Amygdala (tissue), 56 donors: Measurements from ENCODE around the gene ETFRF1.

ENCODE experiments used
- DNase-seq, 56 donors: peaks; one replicate each; lab custom pipeline; 2025; lab: John Stamatoyannopoulos, UW

Gene ETFRF1, protein sequence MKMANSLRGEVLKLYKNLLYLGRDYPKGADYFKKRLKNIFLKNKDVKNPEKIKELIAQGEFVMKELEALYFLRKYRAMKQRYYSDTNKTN

DNA sequence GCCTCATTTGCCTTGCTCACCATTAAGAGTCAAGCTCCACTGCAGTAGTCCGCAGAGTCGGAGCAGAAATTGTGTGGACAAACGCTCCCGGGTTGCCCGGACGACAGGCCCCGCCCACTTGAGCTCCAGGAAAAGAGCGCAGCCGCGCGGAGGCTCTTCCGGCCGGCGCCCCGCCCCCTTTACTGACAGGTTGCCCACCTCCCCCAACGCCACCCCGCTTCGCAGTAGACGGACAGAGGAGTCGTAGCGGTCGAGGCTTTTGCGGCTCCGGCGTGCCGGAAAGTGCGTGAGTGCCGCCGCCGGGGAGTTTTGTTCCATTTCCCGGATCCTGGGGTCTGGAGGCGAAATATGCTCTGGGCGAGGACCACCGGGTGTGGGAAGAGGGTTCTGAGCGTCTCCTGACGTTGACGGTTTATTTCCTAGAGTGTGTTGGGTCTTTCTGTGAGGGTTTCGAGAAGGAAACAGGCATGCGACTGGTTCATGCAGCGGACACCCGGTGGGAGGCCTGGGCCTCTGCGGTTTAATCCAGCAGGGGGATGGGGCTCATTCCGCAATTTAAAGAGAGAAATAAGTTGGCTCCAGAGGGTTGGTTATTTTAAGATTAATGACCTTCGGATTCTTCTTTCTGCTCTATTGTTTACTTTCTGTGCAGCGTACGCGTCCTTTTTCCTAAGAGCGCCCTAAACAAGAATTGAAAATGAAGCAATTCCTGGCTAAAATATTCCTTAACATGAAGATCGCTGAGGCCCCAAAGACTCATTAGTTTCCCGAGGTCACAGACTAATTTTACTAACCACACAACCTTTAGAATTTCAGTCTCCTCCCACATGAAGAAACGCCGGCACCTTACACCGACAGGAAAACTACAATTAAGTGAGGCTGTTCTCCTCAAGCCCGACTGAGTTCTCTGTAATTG, at the start of gene ETFRF1, which contains the start of gene DNAI7:
Gene ETFRF1, plus strand, starts transcription at position 182 of the 916 bp plus-strand sequence. CDS start 8,720 bp downstream, outside the sequence.
Gene DNAI7, minus strand, starts transcription at position 105 of the 916 bp plus-strand sequence. Its CDS starts 82 bp downstream, at position 23.
- DNase-seq, result peak; percentile 16 to 96 (median 86)

DNA sequence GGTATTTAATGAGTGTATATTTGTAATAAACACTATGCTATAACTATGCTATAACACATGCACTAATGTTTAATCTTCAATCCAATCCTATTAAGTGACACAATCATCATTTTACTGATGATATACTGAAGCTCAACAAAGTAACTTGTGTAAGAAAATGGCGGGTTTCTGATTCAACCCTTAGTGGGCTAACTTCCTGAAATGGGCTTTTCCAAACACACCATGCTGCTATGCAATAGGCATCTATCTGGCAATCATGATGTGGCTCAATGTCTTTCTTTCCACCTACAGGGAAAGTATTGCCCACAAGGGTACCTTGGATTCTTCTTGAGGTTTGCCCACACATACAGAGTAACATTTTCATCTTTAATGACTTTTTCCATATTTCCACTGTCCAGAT, 48.4 kb upstream of the ETFRF1 start:
- no peak for DNase-seq

DNA sequence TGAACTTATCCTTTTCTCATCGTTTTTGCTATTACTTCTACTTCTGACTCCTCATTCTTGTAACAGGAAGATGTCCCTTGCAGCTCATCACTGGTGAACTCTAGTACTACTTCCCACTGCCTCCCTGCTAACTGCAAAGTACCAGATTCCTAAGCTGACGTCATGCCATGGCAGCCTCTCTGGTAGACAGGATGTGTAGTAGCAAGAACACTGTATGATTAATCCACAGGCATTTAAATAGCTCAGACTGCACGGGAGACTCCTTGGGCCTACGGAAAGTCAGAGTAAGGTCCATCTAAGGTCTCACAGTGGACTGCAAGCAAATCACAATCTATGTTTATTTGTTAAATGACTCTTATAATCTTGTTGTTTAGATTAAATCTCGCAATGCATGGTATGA, 43.6 kb upstream of the ETFRF1 start:
- no peak for DNase-seq

DNA sequence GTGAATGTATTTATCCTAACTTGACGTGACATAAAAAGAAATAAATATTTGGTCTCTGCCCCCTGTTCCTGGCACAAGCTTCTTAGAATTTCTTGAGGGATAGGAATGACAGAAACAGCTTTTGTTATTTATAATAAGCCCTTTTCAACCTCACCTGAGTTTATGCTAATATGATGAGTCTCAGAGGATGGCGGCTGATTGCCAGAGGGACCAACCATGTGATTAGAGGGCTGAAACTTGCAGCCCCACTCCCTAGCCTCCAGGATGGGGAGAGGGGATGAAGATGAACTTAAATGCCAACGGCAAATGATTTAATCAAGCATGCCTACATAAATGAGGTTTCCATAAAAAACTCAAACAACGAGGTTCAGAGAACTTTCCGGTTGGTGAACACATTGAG, 43.0 kb upstream of the ETFRF1 start:
- DNase-seq, result no peak

DNA sequence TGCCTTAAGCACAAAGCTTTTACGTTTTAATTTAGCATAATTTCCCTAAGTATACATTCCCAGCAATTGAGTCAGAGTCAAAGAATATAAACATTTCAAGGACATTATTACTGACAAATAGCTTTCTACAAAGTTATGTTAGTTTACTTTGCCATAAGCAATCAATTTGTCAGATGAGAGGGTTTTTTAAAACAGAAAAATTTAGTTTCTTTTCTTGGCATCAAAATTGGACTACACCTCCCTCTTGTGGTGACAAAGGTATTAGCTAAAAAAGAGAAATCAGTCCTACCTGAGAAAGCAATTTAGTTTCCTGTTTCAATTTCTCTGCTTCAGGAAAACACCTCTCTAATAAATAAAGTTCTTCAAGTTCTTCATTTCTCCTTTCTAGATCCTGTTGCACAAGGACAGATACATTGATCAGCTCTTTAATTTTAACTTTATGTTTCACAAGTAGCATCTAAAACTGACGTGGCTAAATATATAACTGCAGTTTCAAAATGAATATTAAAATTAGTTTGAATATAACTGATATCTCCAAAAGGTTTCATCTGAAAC, 39.9 kb upstream of the ETFRF1 start:
- no peak for DNase-seq

DNA sequence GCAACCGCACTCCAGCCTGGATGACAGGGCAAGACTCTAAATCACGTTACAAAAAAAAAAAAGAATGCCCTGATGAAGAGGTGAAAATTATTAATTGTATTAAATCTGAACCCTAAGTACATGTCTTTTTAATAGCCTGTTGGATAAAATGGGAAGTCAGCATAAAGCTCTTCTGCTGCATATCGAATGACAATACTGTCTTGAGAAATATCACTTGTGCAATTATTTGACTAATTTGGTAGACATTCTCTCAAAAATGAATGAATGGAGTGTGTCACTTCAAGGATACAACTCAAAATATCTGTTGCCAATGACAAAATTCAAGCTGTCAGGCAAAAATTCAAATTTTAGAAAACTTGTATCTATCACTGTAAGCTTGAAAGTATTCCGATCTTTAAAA, 39.0 kb upstream of the ETFRF1 start:
- DNase-seq, result no peak

DNA sequence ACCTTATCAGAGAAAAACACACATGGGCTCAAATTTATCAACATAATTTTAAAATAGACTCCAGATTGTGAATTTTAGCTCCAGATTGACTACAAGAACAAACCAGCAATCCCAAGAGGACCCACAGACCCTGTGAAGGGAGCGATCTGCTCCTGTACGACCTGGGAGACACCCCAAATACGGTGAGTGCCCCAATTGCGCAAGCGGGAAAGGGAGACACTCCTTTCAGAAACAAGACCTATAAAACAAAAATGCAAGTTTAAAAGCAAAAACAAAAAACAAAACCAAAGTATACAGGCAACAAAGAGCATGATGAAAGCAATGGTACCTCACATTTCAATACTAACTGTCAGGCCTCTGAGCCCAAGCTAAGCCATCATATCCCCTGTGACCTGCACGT, 32.2 kb upstream of the ETFRF1 start:
- no peak for DNase-seq

DNA sequence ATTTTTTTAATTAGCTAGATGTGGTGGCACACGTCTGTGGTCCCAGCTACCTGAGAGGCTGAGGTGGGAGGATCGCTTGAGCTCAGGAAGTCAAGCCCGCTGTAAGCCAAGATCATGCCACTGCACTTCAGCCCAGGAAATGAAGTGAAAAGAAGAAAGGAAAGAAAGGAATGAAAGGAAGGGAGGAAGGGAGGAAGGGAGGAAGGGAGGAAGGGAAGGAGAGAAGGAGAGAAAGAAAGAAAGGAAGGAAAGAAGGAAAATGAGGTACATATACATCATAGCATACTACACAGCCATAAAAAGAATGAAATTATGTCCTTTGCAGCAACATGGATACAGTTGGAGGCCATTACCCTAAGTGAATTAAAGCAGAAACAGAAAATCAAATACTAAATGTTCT, 12.3 kb upstream of the ETFRF1 start:
- DNase-seq, result no peak

DNA sequence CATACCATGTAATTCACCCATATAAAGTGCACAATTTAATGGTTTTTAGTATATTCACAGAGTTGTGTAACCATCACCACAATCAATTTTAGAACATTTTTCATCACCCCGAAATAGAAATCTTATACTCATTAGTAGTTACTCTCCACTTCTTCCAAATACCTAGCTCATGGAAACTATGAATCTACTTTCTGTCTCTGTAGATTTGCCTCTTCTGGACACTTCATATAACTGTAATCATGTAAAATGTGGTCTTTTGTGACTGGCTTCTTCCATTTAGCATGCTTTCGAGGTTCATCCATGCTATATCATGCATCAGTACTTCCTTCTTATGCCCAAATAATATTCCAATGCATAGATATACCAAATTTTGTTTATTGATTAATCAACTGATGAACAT, 10.9 kb upstream of the ETFRF1 start:
- no peak for DNase-seq

DNA sequence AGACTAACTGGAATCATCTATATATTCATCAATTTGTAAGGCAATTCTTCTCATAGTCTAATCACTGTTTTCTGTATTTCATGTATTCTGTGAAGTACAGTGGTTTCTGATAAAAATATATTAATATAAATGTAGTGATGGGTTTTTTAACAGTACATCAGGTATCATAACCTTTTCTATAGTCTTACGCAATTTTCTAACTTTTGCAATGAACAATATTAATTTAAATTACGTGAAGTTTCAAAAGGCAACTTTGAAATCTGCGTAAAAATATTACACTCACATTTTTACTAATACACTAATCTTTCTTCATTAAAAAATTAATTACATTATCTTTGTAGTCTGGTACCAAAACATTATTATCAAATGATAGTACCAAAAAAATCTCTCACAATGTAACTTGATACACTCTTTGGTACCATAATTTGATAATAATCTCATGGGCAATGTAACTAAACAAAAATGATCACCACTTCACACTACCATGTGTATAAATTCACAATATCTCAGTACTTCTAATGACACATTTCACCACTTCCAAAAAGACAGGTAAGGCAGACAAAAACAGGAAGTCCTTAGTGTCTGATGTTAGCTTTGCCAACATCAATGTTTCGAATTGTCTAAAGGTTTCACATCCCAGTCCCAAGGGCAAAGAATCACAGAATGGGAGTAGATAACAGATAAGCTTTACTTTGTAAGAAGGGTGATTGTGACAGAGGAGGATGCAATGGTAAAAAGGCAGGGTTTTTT, 8.8 kb upstream of the ETFRF1 start:
- no peak for DNase-seq

DNA sequence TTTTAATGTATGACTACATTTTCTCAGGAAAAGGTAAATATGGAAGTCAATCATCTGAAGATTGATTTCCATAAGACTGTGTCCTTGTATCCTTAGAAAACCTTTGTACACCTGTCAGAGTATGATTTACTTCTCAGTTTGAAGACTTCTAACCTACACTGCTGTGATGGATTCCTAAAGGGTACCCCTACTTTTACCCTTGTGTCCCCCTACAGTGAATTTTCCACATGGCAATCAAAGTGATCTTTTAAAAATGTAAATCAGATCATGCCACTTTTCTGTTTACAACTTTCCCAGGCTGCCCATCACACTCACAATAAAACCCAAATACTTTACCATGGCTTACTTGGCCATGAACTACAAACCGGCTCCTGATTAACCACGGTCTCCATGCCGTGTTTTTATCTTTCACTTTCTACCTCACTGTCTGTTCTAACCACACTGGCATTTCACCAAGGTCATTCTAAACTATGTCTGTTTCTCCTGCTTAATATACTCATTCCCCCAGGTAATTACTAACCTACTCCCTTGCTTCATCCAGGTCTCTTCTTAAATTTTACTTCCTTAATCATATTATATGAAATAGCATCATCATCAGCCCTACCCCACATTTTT, 8.1 kb upstream of the ETFRF1 start:
- no peak for DNase-seq

DNA sequence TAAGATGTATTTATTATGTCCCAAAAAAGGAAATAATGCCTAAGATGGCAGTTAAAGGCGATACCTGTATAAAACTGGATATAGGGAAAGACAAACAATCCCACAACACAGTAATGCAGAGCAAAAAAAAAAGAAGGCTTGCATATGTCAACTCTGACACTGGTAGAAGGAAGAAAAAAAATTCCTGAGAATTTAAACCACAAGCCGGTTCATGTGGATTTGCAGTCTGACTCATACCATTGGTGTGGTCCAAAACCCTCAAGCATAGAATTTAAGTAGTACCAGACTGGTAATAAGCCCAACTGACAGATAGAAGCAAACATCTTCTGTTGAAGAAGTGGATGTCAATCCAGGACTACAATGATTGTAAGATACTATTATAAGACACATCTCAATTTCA, 7.3 kb upstream of the ETFRF1 start:
- no peak for DNase-seq

DNA sequence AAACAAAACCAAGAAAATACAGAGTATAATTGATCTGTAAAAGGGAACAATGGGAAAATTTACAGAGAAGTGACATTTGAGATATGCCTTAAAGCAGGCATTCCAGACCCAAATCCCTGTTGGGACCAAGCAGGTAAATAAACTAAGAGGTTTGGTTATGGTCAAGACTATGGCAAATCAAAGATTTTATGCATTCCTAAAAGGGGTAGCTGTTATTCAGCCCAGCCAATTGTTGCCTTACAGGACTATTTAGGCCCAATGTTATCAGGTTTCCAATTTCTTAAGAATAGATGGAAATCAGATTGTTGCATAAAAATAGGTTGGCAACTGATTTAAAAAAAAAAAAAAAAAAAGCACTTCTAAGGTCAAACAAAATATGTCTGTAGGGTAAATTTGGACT, 5.4 kb upstream of the ETFRF1 start:
- no peak for DNase-seq

DNA sequence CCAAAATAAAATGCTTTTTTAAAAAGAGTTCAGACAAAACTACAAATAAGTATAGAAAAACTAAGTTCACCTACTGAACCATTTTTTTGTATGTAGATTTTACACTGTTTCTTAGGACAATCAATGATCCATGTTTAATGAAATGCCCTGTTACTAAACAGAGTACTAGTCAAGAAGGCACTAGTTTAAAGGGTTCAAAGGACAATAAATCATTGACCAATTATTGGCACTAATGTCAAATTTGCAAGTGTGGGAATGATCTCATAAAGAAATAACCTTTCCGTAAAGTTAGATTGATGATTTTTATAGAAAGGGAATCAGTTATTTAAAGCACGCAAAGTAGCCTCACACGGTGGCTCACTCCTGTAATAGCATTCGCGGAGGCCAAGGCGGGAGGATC, 4.2 kb upstream of the ETFRF1 start:
- no peak for DNase-seq

DNA sequence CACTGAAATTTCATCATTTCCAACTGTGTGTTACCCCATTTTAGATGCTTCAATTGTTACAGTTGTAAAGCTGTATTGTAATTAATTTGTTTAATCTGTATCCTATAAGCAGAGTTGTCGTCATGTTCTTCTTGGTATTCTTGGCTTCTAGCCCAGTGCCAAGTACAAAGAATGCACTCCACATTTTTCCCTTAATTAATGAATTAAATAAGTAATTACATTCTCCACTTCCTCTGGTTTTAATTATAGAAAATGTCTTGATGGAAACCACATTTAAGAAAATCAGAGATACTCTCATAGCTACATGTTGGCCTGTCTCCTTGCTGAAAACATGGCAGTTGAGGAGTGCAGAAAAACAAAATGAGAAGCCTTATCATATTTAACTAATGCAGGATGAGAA, 823 bp upstream of the ETFRF1 start:
- DNase-seq, result no peak

DNA sequence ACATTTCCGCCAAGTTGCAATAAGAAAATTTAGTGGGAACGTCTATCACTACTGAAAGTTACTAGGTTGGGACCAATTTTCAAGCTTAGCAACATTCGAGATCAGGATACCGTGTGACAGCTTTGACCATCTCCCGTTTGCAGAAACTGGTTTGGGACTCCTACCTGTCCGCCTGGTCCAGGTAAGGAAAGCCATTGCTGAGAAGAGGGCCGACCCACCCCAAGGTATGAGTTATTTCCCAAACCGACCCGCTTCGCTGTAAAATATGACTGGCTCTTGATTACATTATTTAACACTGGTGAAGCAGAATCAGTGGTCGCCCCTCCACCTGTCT, 348 bp upstream of the ETFRF1 start:
- DNase-seq, result no peak

DNA sequence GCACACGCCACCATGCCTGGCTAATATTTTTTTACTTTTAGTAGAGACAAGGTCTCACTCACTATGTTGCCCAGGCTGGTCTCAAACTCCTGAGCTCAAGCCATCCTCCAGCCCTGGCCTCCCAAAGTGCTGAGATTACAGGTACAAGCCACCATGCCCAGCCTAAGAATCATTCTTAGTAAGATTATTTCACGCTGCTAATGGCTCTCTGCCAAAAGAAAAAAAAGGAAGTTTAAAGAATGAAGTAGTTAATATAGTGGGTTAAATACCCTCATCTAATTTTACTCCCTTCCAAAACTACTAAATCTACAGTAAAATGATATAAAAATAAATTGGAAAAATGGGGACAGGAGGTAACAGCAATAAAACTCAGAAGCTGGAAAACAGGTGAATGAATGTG, 2.6 kb downstream of the ETFRF1 start:
- DNase-seq, result no peak

DNA sequence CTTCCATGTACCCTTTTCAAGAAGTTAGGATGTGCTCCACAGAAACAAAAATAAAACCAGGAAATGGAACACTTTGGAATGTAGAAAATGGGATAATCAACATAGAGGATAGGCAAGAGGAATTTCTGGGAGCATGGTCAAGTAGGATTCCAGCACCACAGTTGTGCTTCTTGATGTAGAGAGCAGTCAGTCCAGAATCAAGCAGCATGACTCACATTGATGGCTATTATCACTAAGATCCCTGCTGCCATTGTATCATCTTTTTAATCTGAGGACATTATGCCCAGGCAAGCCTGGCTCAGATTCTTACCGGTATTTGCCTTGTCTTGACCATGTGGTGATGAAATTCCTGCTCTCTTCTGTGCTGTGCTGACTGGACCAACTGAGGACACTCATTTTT, 5.7 kb downstream of the ETFRF1 start:
- no peak for DNase-seq

DNA sequence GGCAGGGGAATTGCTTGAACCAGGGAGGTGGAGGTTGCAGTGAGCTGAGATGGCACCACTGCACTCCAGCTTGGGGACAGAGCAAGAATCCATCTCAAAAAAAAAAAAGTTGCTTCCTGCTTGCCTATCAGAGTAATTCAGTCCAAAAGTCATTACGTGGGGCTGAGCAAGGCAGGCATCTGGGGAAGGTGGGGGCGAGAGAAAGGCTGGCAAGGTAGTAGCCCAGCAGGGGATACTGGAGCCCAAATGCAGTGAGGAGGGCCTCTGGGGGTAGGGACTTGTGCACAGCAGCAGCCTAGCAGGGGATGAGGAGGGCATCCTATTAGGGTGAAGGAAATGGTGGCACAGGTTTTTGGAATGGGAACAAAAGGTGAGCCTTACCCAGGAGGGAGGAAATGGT, 7.1 kb downstream of the ETFRF1 start:
- DNase-seq, result no peak

DNA sequence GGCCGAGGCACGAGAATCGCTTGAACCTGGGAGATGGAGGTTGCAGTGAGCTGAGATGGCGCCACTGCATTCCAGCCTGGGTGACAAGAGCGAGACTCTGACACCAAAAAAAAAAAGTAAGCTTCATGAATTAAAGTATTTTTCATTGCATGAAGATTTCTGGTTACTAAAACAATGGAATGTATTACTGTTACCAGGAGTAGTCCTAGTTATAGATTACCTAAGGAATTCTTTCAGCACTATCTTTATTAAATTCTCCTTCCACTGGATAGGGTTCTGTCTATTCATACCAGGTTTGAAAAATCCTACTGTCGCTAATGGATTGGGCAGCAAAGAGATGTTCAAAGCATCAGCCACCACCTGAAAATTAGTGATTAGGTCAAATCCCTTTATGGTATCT, 12.4 kb downstream of the ETFRF1 start:
- DNase-seq, result no peak

DNA sequence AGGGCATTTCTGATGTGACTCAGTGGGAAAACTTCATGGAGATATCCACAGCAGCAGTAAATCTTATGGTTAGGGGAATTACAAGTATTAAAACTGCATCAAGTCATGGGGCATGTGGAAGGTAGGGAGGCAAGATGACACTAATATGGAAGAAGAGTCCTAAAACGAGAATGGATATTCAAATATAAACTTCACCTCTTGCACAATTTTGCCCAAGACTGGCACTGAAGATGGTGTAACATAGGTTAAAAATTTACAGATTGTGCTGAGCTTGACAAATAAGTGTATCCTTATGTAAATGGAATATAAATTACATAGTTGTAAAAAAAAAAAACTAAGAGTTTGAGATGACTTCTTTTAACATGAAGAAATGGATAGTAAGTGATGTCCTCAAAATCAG, 12.8 kb downstream of the ETFRF1 start:
- no peak for DNase-seq
